Measurements from ENCODE around the gene PRSS56.

GRCh38 chr2:232541195-232541960 is 21.2 kb downstream of the PRSS56 start:
- TF ChIP-seq, protein P1, sequence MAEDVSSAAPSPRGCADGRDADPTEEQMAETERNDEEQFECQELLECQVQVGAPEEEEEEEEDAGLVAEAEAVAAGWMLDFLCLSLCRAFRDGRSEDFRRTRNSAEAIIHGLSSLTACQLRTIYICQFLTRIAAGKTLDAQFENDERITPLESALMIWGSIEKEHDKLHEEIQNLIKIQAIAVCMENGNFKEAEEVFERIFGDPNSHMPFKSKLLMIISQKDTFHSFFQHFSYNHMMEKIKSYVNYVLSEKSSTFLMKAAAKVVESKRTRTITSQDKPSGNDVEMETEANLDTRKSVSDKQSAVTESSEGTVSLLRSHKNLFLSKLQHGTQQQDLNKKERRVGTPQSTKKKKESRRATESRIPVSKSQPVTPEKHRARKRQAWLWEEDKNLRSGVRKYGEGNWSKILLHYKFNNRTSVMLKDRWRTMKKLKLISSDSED (CRISPR knock-in tag; IDR thresholded peaks at IDR 0.05), result no peak
- TF ChIP-seq CTCF (CRISPR knock-in tag; IDR thresholded peaks at IDR 0.05) (no peak), JUN (CRISPR knock-in tag; IDR thresholded peaks at IDR 0.05) (no peak), KLF15 (CRISPR knock-in tag; IDR thresholded peaks at IDR 0.05; ENCODE audit: borderline replicate concordance) (no peak), ATF7 (IDR thresholded peaks at IDR 0.05) (no peak), ATF7 (CRISPR knock-in tag; IDR thresholded peaks at IDR 0.05) (no peak), ELF4 (CRISPR knock-in tag; IDR thresholded peaks at IDR 0.05; ENCODE audit: borderline replicate concordance) (no peak), ETV6 (CRISPR knock-in tag; conservative IDR thresholded peaks at IDR 0.05) (no peak), ZNF343 (CRISPR knock-in tag; IDR thresholded peaks at IDR 0.05) (no peak), EZH2 (conservative IDR thresholded peaks at IDR 0.05; ENCODE audit: low read depth, low read length) (no peak), ZFP36L1 (CRISPR knock-in tag; IDR thresholded peaks at IDR 0.05) (no peak), ZNF549 (CRISPR knock-in tag; IDR thresholded peaks at IDR 0.05) (no peak), HDAC6 (IDR thresholded peaks at IDR 0.05; ENCODE audit: low read depth, low read length) (no peak)
- TF ChIP-seq, protein P2, sequence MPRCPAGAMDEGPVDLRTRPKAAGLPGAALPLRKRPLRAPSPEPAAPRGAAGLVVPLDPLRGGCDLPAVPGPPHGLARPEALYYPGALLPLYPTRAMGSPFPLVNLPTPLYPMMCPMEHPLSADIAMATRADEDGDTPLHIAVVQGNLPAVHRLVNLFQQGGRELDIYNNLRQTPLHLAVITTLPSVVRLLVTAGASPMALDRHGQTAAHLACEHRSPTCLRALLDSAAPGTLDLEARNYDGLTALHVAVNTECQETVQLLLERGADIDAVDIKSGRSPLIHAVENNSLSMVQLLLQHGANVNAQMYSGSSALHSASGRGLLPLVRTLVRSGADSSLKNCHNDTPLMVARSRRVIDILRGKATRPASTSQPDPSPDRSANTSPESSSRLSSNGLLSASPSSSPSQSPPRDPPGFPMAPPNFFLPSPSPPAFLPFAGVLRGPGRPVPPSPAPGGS (CRISPR knock-in tag; IDR thresholded peaks at IDR 0.05), result no peak

All from HepG2 (cell line).